Endodermal cell (in vitro differentiated cells): ENCODE results near the gene AKR7A2. TPM values are rescaled to one million over a fixed set of nuclear protein-coding genes. Genes with fewer than 3 reads are reported as not detected.
"Not testable (repeated sequence)": the region's sequence is repeated elsewhere in the genome, so short reads cannot be mapped to it uniquely, and the experiment has no call there.

ENCODE experiments used
- DNase-seq: peaks from one replicate; pipeline ENCODE4 v3.0.0-alpha.2; 2017
- H3K27ac ChIP-seq: 2 replicates; pipeline ENCODE4 v1.5.1; 2013; ENCODE audit warnings: mild to moderate bottlenecking, low read depth, low read length, moderate library complexity
- H3K27me3 ChIP-seq: 2 replicates; pipeline ENCODE4 v1.6.1; 2013; ENCODE audit warnings: mild to moderate bottlenecking, low read length, moderate library complexity; ENCODE audit not compliant: insufficient read depth, control insufficient read depth, poor library complexity, severe bottlenecking
- H3K36me3 ChIP-seq: 2 replicates; pipeline ENCODE4 v1.7.0; 2013; ENCODE audit warnings: mild to moderate bottlenecking, low read length, moderate library complexity; ENCODE audit not compliant: control insufficient read depth, insufficient read depth
- H3K4me1 ChIP-seq: one replicate; pipeline ENCODE4 v1.7.0; 2013; ENCODE audit warnings: low read length; ENCODE audit not compliant: control insufficient read depth, insufficient read depth
- H3K4me3 ChIP-seq: 2 replicates; pipeline ENCODE4 v1.5.1; 2013; ENCODE audit warnings: mild to moderate bottlenecking, low read length, moderate library complexity
- H3K9ac ChIP-seq: 2 replicates; pipeline ENCODE4 v1.6.1; 2013; ENCODE audit warnings: mild to moderate bottlenecking, low read length, moderate library complexity; ENCODE audit not compliant: poor library complexity, severe bottlenecking; ENCODE audit errors: extremely low read depth
- H3K9me3 ChIP-seq: 2 replicates; pipeline ENCODE4 v1.6.1; 2013; ENCODE audit warnings: mild to moderate bottlenecking, low read length, moderate library complexity; ENCODE audit not compliant: control insufficient read depth
- H3K27ac Mint-ChIP-seq: 2 replicates; pipeline ENCODE4 v1.8.0; 2020; ENCODE audit warnings: mixed read lengths
- H3K27me3 Mint-ChIP-seq: 2 replicates; pipeline ENCODE4 v1.8.0; 2021; ENCODE audit warnings: mild to moderate bottlenecking, mixed read lengths; ENCODE audit not compliant: insufficient read depth
- H3K36me3 Mint-ChIP-seq: 2 replicates; pipeline ENCODE4 v1.8.0; 2020; ENCODE audit warnings: low read depth, mixed read lengths
- H3K4me1 Mint-ChIP-seq: 2 replicates; pipeline ENCODE4 v1.8.0; 2020; ENCODE audit warnings: mixed read lengths
- H3K4me3 Mint-ChIP-seq: 2 replicates; pipeline ENCODE4 v1.8.0; 2020; ENCODE audit warnings: mild to moderate bottlenecking, moderate library complexity, mixed read lengths
- H3K9me3 Mint-ChIP-seq: 2 replicates; pipeline ENCODE4 v1.8.0; 2020; ENCODE audit warnings: mild to moderate bottlenecking, mixed read lengths
- CTCF ChIP-seq: fragments of 200-600 bp; sonication (generic); conservative IDR thresholded peaks from 2 replicates; pipeline ENCODE4 v1.5.0; 2021; ENCODE audit warnings: antibody characterized with exemption, mild to moderate bottlenecking
- WGBS, 2 experiments: methylation state at CpG; one replicate each; pipeline versions ENCODE4 v1.1.5 to v1.1.7; 2013; ENCODE audit warnings: missing lambda C conversion rate in 2 of 2, mixed read lengths in 1 of 2; ENCODE audit not compliant: insufficient coverage in 1 of 2, insufficient read length in 1 of 2; 5-methylcytosine and 5-hydroxymethylcytosine counted together
- total RNA-seq, 2 donors: library from RNA; stranded (reverse); fragmentation: NEBNext Ultra II Directional in 1 of 2; extraction: Animal tissue kit (Norgen Biotek cat#: 25700) in 1 of 2; gene quantifications; 2 replicates in 1 of 2; 3 replicates in 1 of 2; pipeline ENCODE4 v1.2.1, GENCODE V29; 2021

AKR7A2 gene
- total RNA-seq, 2 donors from 2014 or later: 47.8 to 66.1 TPM

GRCh38 chr1:19257178-19257914 is 54.6 kb downstream of the AKR7A2 start:
- H3K36me3 ChIP-seq: peaks cover 56% of the 10 kb centered on the region
- Mint-ChIP-seq H3K27me3 (no peaks in the 10 kb centered on the region), H3K4me3 (no peak overlapping the region), H3K9me3 (no peaks in the 10 kb centered on the region), H3K4me1 (peaks cover 8% of the 10 kb centered on the region), H3K27ac (no peak overlapping the region), H3K36me3 (peaks cover 47% of the 10 kb centered on the region)
- no peak overlapping the region for H3K27ac ChIP-seq
- H3K9me3 ChIP-seq: no peaks in the 10 kb centered on the region
- no peaks in the 10 kb centered on the region for H3K27me3 ChIP-seq
- WGBS, 2 experiments: 87 to 92% methylated on average over 10 to 15 of the region's 15 CpGs
- no peak overlapping the region for H3K4me3 ChIP-seq
- no peak for DNase-seq
- TF ChIP-seq CTCF: no peak
- H3K9ac ChIP-seq: no peak overlapping the region
- no peaks in the 10 kb centered on the region for H3K4me1 ChIP-seq

- not testable (repeated sequence) for H3K9me3 Mint-ChIP-seq, H3K27ac ChIP-seq, H3K9ac ChIP-seq, H3K4me3 Mint-ChIP-seq, H3K27me3 Mint-ChIP-seq, DNase-seq, H3K4me1 Mint-ChIP-seq, H3K27ac Mint-ChIP-seq, H3K4me3 ChIP-seq, H3K4me1 ChIP-seq, H3K9me3 ChIP-seq, H3K27me3 ChIP-seq
- peaks cover 47% of the 10 kb centered on the region for H3K36me3 Mint-ChIP-seq
- peaks cover 56% of the 10 kb centered on the region for H3K36me3 ChIP-seq
- 89 to 95% methylated on average over 5 of the region's 5 CpGs for WGBS, 2 experiments
Measured at GRCh38 chr1:19256301-19256700, 55.6 kb downstream of the AKR7A2 start.

- no peak for DNase-seq
- peaks cover 46% of the 10 kb centered on the region for H3K36me3 Mint-ChIP-seq
- Histone ChIP-seq H3K27me3 (no peaks in the 10 kb centered on the region), H3K9me3 (no peaks in the 10 kb centered on the region), H3K36me3 (peaks cover 55% of the 10 kb centered on the region), H3K4me3 (no peak overlapping the region), H3K9ac (no peak overlapping the region), H3K4me1 (no peaks in the 10 kb centered on the region), H3K27ac (no peak overlapping the region)
- no peak for TF ChIP-seq CTCF
- WGBS, 2 experiments: 95 to 100% methylated on average over 2 to 4 of the region's 4 CpGs
- H3K27ac Mint-ChIP-seq: no peak overlapping the region
- no peaks in the 10 kb centered on the region for H3K27me3 Mint-ChIP-seq
- H3K4me3 Mint-ChIP-seq: no peak overlapping the region
- peaks cover 14% of the 10 kb centered on the region for H3K4me1 Mint-ChIP-seq
- no peaks in the 10 kb centered on the region for H3K9me3 Mint-ChIP-seq
Measured at GRCh38 chr1:19255288-19255687, 56.7 kb downstream of the AKR7A2 start.

- no peak for TF ChIP-seq CTCF
- peak overlapping the region; percentile 7 for H3K27ac Mint-ChIP-seq
- H3K36me3 Mint-ChIP-seq: peaks cover 37% of the 10 kb centered on the region
- Histone ChIP-seq H3K36me3 (peaks cover 47% of the 10 kb centered on the region), H3K27me3 (no peaks in the 10 kb centered on the region), H3K4me3 (no peak overlapping the region), H3K4me1 (no peaks in the 10 kb centered on the region), H3K9me3 (no peaks in the 10 kb centered on the region), H3K27ac (no peak overlapping the region), H3K9ac (no peak overlapping the region)
- no peak overlapping the region for H3K4me3 Mint-ChIP-seq
- H3K9me3 Mint-ChIP-seq: no peaks in the 10 kb centered on the region
- no peaks in the 10 kb centered on the region for H3K27me3 Mint-ChIP-seq
- no peak for DNase-seq
- peaks cover 16% of the 10 kb centered on the region for H3K4me1 Mint-ChIP-seq
Measured at GRCh38 chr1:19254416-19254815, 57.5 kb downstream of the AKR7A2 start.
